ENCODE results near the gene CDK6.

CDK6 gene

GRCh38 chr7:92754919-92755581, 81.3 kb downstream of the CDK6 start:
- no peak overlapping the region for H3K4me3 ChIP-seq (ENCODE audit: low read depth, low read length)
- TF ChIP-seq CTCF (IDR thresholded peaks at IDR 0.05; ENCODE audit: low read depth, low read length) (no peak), MAX (IDR thresholded peaks at IDR 0.05; ENCODE audit: low read depth, low read length) (no peak), MYC (IDR thresholded peaks at IDR 0.05; ENCODE audit: low read depth, low read length) (no peak), POLR2A (IDR thresholded peaks at IDR 0.05; ENCODE audit: extremely low read depth, insufficient read length) (no peak)
- peak; percentile 83 for DNase-seq (ENCODE audit: low read depth)

- no peak overlapping the region for H3K4me3 ChIP-seq (ENCODE audit: low read depth, low read length)
- TF ChIP-seq POLR2A (IDR thresholded peaks at IDR 0.05; ENCODE audit: extremely low read depth, insufficient read length) = no peak
- TF ChIP-seq CTCF (IDR thresholded peaks at IDR 0.05; ENCODE audit: low read depth, low read length) = no peak
- no peak for TF ChIP-seq MYC (IDR thresholded peaks at IDR 0.05; ENCODE audit: low read depth, low read length)
- TF ChIP-seq MAX (IDR thresholded peaks at IDR 0.05; ENCODE audit: low read depth, low read length) = no peak
- no peak for DNase-seq (ENCODE audit: low read depth)
Measured at GRCh38 chr7:92753614-92754013, 82.8 kb downstream of the CDK6 start.

GRCh38 chr7:92751902-92752901, 84.2 kb downstream of the CDK6 start:
- DNase-seq (ENCODE audit: low read depth) = no peak
- no peak for TF ChIP-seq MYC (IDR thresholded peaks at IDR 0.05; ENCODE audit: low read depth, low read length)
- no peak for TF ChIP-seq POLR2A (IDR thresholded peaks at IDR 0.05; ENCODE audit: extremely low read depth, insufficient read length)
- no peak for TF ChIP-seq MAX (IDR thresholded peaks at IDR 0.05; ENCODE audit: low read depth, low read length)
- no peak for TF ChIP-seq CTCF (IDR thresholded peaks at IDR 0.05; ENCODE audit: low read depth, low read length)
- no peak overlapping the region for H3K4me3 ChIP-seq (ENCODE audit: low read depth, low read length)

- no peak for DNase-seq (ENCODE audit: low read depth)
- TF ChIP-seq POLR2A (IDR thresholded peaks at IDR 0.05; ENCODE audit: extremely low read depth, insufficient read length) = no peak
- TF ChIP-seq MAX (IDR thresholded peaks at IDR 0.05; ENCODE audit: low read depth, low read length) = no peak
- no peak for TF ChIP-seq CTCF (IDR thresholded peaks at IDR 0.05; ENCODE audit: low read depth, low read length)
- no peak overlapping the region for H3K4me3 ChIP-seq (ENCODE audit: low read depth, low read length)
Measured at GRCh38 chr7:92750946-92751345, 85.4 kb downstream of the CDK6 start.

- no peak for TF ChIP-seq CTCF (IDR thresholded peaks at IDR 0.05; ENCODE audit: low read depth, low read length)
- no peak for TF ChIP-seq POLR2A (IDR thresholded peaks at IDR 0.05; ENCODE audit: extremely low read depth, insufficient read length)
- no peak for TF ChIP-seq MYC (IDR thresholded peaks at IDR 0.05; ENCODE audit: low read depth, low read length)
- no peak for TF ChIP-seq MAX (IDR thresholded peaks at IDR 0.05; ENCODE audit: low read depth, low read length)
- DNase-seq (ENCODE audit: low read depth) = no peak
- H3K4me3 ChIP-seq (ENCODE audit: low read depth, low read length) = no peak overlapping the region
Measured at GRCh38 chr7:92750447-92750839, 85.9 kb downstream of the CDK6 start.

All from NB4 (cell line).